HEK293T (cell line): ENCODE data around the gene FN3KRP.

Experiments
- ARNT ChIP-seq: fragments of 450-650 bp; IDR thresholded peaks from 2 replicates; pipeline ENCODE4 v1.6.1; 2017; ENCODE audit warnings: mild to moderate bottlenecking
- BHLHE40 ChIP-seq: fragments of 450-650 bp; IDR thresholded peaks from 2 replicates; pipeline ENCODE4 v1.6.1; 2016; ENCODE audit warnings: mild to moderate bottlenecking, moderate library complexity, borderline replicate concordance
- ELF4 ChIP-seq: fragments of 450-650 bp; IDR thresholded peaks from 2 replicates; pipeline ENCODE4 v1.6.1; 2017; ENCODE audit warnings: antibody characterized with exemption
- FOXA1 ChIP-seq: fragments of 450-650 bp; IDR thresholded peaks from 2 replicates; pipeline ENCODE4 v1.6.1; 2016; ENCODE audit warnings: mild to moderate bottlenecking
- FOXM1 ChIP-seq: fragments of 450-650 bp; IDR thresholded peaks from 2 replicates; pipeline ENCODE4 v1.6.1; 2017; ENCODE audit warnings: mild to moderate bottlenecking, borderline replicate concordance
- HDGF ChIP-seq: fragments of 450-650 bp; IDR thresholded peaks from 2 replicates; pipeline ENCODE4 v1.6.1; 2017; ENCODE audit warnings: antibody characterized with exemption, borderline replicate concordance
- L3MBTL2 ChIP-seq: fragments of 450-650 bp; conservative IDR thresholded peaks from 2 replicates; pipeline ENCODE4 v1.6.1; 2016; ENCODE audit warnings: mild to moderate bottlenecking
- NFRKB ChIP-seq: fragments of 450-650 bp; IDR thresholded peaks from 2 replicates; pipeline ENCODE4 v1.6.1; 2016; ENCODE audit warnings: mild to moderate bottlenecking, moderate library complexity
- PKNOX1 ChIP-seq: fragments of 450-650 bp; IDR thresholded peaks from 2 replicates; pipeline ENCODE4 v1.6.1; 2016
- SP1 ChIP-seq: fragments of 450-650 bp; IDR thresholded peaks from 2 replicates; pipeline ENCODE4 v1.6.1; 2017
- SUZ12 ChIP-seq: fragments of 450-650 bp; IDR thresholded peaks from 2 replicates; pipeline ENCODE4 v1.6.1; 2016; ENCODE audit warnings: mild to moderate bottlenecking
- TARDBP ChIP-seq: fragments of 450-650 bp; IDR thresholded peaks from 2 replicates; pipeline ENCODE4 v1.6.1; 2016
- ZNF384 ChIP-seq: fragments of 450-650 bp; IDR thresholded peaks from 2 replicates; pipeline ENCODE4 v1.6.1; 2016

GRCh38 chr17:82732118-82732743 is 15.7 kb downstream of the FN3KRP start:
- TF ChIP-seq ARNT = no peak
- no peak for TF ChIP-seq SP1
- no peak for TF ChIP-seq TARDBP
- TF ChIP-seq FOXA1 = no peak
- TF ChIP-seq SUZ12 = no peak
- TF ChIP-seq FOXM1 = no peak
- no peak for TF ChIP-seq L3MBTL2
- TF ChIP-seq BHLHE40 = no peak
- no peak for TF ChIP-seq NFRKB
- no peak for TF ChIP-seq ELF4
- no peak for TF ChIP-seq HDGF
- no peak for TF ChIP-seq ZNF384
- no peak for TF ChIP-seq PKNOX1
